Measurements from ENCODE around the gene TIE1. TPM values are rescaled to one million over a fixed set of nuclear protein-coding genes. Genes with fewer than 3 reads are reported as not detected.

Gene TIE1
- total RNA-seq, 1 donor from 2014 or later = 48.5 TPM

- DNase-seq (no peak), ATAC-seq (peak; percentile 17 to 21)
- no peak for TF ChIP-seq CTCF (IDR thresholded peaks at IDR 0.05)
- Histone ChIP-seq H3K4me1 (peaks cover 19% of the 10 kb centered on the region), H3K4me3 (no peak overlapping the region), H3K9me3 (no peaks in the 10 kb centered on the region), H3K36me3 (no peaks in the 10 kb centered on the region), H3K27me3 (ENCODE audit: low read depth) (no peaks in the 10 kb centered on the region), H3K27ac (peak overlapping the region; percentile 65)
- intact Hi-C loops (cut with DNase I) = no loop called here
These were observed 33.4 kb upstream of the TIE1 start for GRCh38 chr1:43267291-43267805.

GRCh38 chr1:43267818-43268425 is 32.9 kb upstream of the TIE1 start:
- H3K27me3 ChIP-seq (ENCODE audit: low read depth) = no peaks in the 10 kb centered on the region
- H3K27ac ChIP-seq = peak overlapping the region; percentile 65
- intact Hi-C loops (cut with DNase I) = no loop called here
- ATAC-seq = no peak
- no peaks in the 10 kb centered on the region for H3K9me3 ChIP-seq
- no peak for TF ChIP-seq CTCF (IDR thresholded peaks at IDR 0.05)
- DNase-seq = no peak
- H3K4me3 ChIP-seq = no peak overlapping the region
- H3K4me1 ChIP-seq = peaks cover 19% of the 10 kb centered on the region
- H3K36me3 ChIP-seq = no peaks in the 10 kb centered on the region

- Histone ChIP-seq H3K36me3 (no peaks in the 10 kb centered on the region), H3K9me3 (no peaks in the 10 kb centered on the region), H3K27ac (peak within 1 kb of the TSS; percentile 85), H3K4me3 (peak within 1 kb of the TSS; percentile 51), H3K27me3 (ENCODE audit: low read depth) (no peaks in the 10 kb centered on the region), H3K4me1 (peaks cover 24% of the 10 kb centered on the region)
- TF ChIP-seq CTCF (IDR thresholded peaks at IDR 0.05) = no peak
- intact Hi-C loops (cut with DNase I) = no loop called here
- ATAC-seq (peak; percentile 89), DNase-seq (peak; percentile 90)
These were observed 31.0 kb upstream of the TIE1 start, which contains the start of gene TMEM125 for GRCh38 chr1:43269627-43270375. Gene TMEM125 (plus strand): TSS chr1:43269983. CDS start chr1:43272723, 2,740 bp downstream.

GRCh38 chr1:43270421-43271095 is 30.2 kb upstream of the TIE1 start:
- peak; percentile 93 to 94 for ATAC-seq
- TF ChIP-seq CTCF (IDR thresholded peaks at IDR 0.05) = no peak
- peak overlapping the region; percentile 85 for H3K27ac ChIP-seq

More at GRCh38 chr1:43270421-43271095, 30.2 kb upstream of the TIE1 start:
- Histone ChIP-seq H3K36me3 (no peaks in the 10 kb centered on the region), H3K9me3 (no peaks in the 10 kb centered on the region), H3K4me3 (peak overlapping the region; percentile 51), H3K4me1 (peaks cover 24% of the 10 kb centered on the region), H3K27me3 (ENCODE audit: low read depth) (no peaks in the 10 kb centered on the region)
- intact Hi-C loops (cut with DNase I) = no loop called here
- peak; percentile 93 for DNase-seq
